ENCODE results near the gene GTF2F2. TPM values are rescaled to one million over a fixed set of nuclear protein-coding genes. Genes with fewer than 3 reads are reported as not detected.

Gene GTF2F2
- polyA plus RNA-seq, 3 donors, result 30.3 to 32.9 (median 32.5) TPM

DNA sequence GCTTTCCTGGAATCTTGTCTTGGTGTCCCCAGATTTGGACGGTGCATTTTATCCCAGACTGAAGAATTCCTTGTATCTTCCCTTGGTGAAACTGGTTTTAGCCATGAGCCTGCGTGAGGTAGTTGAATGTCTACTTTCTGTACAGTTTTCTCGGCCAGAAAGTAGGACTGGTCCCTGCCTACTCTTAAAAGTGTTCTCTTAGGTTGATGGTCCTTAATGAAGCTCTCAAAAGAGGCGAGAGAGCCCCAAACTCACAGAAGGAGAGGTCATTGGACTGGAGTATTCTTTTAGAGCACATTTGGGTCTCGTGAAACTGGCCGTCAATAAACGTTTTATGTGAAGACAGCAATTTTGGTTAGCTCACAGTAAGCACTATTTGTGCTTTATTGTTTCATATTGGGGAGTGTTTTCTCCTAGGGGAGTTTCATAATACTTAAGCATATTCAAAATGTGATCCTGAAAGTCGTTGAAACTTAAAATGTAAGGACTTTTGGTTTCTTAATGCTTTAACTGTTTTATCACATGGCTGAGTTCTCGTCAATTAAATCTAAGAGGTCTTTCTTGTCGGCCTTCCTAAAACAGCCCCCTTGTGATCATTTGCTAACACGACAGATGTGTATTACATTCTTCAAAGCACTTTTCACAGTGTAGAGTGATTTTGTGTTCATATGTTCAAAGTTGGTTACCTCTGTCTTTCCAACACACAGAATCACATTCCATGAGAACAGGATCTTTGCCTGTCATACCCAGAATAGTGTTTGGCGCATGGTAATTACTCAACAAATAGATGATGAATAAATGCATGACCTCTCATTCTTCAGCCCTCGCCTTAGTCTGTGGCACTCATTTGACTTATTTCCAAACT lies 889 bp downstream of the GTF2F2 start:
- DNase-seq (ENCODE audit: low read depth in 3 of 3, low spot score in 2 of 3), result peak in 2 of 3 donors; percentile 8 to 27

DNA sequence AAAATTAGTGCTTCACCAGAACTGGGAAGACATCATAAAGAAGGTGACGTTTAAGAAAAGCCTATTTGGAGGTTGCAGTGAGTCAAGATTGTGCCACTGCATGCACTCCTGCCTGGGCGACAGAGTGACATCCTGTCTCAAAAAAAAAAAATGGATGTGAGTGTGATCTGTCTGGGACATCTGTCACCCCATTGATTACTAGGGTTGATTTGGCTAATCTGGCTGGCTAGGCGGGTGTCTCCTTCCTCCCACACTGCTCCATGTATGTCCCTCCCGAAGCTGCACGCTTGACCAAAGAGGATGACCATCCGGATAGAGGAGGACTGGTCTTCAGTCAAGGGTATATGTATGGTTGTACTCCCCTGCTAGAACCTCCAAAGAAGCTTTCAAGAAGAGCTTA lies 2.6 kb downstream of the GTF2F2 start:
- DNase-seq (ENCODE audit: low read depth in 3 of 3, low spot score in 2 of 3), result no peak

DNA sequence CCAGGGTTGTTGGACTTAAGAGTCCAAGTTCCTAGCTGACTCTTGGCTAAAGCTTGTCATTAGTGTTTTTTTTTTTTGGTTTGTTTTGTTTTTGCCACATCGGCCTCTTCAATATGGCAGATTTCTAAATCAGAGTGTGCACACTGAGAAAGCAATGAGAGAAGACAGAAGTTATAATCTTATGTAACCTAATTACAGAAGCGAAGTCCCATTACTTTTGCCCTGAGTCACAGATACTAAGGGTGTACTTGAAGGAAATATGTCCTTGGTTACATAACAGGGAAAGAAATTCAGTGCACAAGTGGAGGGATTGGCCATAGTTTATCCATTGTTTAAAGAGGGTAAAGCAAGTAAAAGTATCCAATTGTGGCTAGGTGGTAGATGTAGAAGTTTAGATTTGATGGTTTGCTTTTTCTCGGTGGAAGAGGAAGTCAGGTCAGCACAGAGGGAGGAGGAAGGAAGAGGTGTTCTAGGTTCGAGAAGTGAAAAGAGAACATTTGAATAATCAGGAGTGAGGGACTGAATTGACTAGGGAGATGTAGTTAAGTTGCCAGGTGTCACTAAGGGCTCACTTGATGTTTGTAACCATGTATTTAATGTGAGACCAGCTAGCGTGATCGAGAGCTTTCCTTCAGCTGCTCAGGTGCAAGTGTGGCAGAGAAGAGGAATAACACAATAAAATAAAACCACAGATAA lies 12.2 kb downstream of the GTF2F2 start:
- DNase-seq (ENCODE audit: low read depth in 3 of 3, low spot score in 2 of 3), result no peak

DNA sequence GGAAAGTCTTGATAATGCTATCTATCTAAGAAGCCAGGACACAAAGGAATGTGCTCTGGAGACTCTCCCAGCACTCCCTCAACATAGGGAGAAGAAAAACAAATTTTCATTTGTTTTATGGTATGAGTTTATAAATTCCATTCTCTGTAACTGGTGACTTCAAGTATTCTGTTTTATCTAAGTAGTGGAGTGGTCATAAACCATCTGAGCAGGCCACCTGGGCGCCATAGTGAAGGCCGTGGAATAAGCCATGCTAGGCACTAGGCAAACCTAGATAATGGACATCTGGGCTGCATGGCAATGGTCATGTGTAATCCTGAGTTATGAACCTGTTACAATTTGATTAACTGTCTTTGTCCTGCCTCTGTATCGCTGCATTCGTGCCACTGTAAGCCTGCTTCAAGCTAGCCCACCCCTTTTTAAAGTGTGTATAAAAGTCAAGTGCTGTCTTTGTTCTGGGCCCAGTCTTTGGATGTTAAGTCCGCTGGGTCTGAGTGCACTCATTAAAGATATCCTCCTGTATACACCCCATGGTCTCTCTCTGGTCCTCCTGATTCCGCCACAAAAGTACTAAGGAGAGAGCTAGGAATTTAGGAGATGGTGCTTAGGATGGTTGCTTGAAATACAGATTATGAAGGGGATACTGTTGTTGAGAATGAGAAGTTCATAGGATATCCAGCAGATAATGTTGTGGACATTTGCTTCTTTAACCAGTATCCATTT lies 13.2 kb downstream of the GTF2F2 start:
- no peak for DNase-seq (ENCODE audit: low read depth in 3 of 3, low spot score in 2 of 3)

DNA sequence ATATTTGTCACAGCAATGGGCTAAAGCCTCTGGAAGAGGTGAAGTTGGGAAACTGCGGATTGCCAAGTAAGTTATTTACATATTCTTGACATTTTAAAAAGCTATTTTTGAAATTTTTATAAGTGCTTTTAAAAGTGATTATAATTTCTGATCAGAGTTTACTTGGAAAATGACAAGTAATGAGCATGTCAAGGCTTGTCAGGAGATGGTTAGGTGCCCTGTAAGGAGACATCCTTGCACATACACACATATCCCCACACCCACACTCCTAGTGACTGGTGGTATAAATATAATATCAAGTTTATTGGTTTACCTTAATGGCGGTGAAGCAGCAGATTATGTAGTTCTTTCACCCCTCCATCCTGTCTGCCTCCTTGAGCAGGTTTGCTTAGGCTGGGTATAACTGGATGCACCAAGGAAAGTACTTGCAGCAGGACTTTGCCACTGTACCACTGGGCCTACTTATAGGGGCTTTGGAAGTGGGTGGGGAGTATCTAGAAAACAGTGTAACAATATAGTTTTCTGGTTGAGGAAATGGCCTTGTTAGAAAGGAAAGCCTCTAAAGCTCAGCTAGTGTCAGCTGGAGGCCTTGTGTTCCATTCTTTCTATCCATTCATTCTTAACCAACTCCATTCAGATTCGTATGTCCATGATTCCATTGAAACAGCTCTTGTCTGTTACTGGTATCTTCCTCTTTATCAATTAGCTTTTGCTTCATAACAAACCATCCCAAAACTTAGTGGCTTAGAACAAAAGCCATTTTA lies 16.6 kb downstream of the GTF2F2 start:
- no peak for DNase-seq (ENCODE audit: low read depth in 3 of 3, low spot score in 2 of 3)

DNA sequence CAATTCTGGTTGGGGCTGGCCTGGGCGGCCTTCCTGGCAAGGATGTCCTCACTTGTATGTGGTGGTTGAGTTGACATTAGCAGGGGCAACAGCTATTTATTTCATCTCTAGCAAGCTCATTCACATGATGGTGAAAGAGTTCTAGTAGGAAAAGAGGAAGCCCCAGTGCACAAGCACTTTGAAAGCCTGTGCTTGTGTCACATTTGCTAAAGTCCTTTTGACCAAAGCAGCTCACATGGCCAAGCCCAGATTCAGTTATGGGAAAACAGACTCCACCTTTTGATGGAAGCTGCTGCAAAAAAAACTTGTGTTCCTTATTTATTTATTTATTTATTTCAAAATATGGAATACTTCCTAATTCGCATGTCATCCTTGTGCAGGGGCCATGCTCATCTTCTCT lies 17.2 kb downstream of the GTF2F2 start:
- no peak for DNase-seq (ENCODE audit: low read depth in 3 of 3, low spot score in 2 of 3)

DNA sequence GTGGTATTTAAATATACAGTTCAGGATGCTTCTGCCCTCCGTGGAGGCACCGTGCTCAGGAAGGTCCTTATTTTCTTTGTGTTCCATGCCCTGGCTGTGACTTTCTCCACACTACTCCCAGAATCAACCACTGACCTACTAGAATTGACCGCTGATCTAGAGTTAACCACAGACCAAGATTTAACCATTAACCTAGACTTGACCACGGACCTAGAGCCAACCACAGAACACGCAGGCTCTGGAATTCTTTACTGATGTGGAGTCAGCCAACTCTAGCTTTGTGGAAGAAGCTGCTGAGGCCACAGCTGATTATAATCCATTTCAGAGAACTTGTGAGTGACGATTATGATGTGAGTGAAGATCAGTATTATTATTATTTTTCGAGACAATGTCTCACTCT lies 18.0 kb downstream of the GTF2F2 start:
- no peak for DNase-seq (ENCODE audit: low read depth in 3 of 3, low spot score in 2 of 3)

DNA sequence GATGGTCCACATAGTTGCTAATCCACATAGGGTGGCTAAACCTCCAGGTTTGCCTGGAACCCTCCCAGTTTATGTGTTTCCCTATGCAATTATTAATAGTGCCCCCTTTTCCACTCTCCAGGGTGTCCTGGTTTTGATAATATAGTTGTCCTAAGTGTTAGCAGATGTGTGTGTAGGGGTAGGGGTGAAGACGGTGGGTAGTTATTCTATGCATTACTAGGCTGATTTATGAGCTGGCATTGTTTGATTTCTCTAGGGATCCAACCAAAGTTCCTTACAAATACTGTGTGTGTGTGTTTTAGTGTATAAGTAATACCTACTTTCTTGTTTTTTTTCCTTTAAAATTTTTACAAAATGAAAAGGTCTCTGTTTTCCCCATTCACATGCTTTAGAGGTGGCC lies 21.1 kb downstream of the GTF2F2 start:
- no peak for DNase-seq (ENCODE audit: low read depth in 3 of 3, low spot score in 2 of 3)

DNA sequence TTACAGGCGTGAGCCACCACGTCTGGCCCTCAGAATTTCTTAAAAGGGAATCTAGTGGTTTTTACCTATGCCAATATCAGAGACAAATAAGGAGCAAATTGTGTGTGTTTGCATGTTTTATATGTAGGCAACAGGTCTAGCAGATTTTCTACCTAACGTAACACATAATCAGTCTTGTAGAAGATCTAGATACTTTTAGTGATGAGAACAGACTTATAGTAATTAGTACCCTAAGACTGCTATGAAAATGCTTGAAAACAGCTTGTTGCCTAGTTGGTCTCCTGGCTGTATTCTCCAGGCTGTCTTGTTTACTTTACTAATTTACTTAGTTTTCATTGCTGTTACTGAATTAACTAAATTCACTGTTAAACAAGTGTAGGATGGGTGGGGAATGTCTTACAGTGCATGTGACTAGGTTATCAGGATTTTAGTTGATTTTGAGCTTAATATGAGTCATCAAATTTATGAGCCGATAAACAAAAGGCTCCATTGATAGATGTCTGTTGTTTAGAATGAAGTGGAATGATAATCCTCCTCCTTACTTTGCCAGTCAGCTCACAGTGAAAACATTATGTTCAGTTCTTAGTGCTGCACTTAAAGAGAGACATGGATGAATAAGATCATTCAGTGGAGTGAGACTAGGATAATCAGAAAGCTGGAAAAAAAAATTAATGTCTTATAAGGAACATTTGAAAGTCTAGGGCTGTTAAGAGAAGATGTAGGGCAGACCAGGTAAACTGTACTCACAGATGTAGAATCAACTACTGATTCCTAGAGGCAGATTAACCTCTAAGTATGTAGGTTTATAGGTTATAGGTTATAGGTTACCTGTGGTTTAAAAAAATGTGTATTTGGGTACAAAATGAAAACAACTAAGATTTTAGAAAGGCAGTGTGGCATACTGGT lies 22.4 kb downstream of the GTF2F2 start:
- DNase-seq (ENCODE audit: low read depth in 3 of 3, low spot score in 2 of 3), result no peak

DNA sequence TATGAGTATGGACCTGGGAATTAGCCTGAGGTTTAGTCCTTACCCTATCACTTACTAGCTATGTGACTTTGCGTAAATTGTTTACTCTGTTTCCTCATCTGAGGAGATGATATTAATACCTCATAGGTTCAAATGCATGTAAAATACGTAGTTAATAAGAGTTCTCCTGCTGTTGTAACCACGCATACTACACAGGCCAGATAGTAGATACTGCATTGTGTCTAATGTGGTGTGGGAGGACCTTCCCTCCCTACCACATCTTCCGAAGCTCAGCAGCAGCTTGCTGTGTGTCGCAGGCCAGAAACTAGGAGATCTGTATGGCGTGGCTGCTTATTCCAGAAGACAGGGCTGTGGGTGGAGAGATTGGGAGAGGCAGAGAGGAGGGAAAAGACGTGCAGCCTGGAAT lies 23.0 kb downstream of the GTF2F2 start:
- DNase-seq (ENCODE audit: low read depth in 3 of 3, low spot score in 2 of 3), result no peak

DNA sequence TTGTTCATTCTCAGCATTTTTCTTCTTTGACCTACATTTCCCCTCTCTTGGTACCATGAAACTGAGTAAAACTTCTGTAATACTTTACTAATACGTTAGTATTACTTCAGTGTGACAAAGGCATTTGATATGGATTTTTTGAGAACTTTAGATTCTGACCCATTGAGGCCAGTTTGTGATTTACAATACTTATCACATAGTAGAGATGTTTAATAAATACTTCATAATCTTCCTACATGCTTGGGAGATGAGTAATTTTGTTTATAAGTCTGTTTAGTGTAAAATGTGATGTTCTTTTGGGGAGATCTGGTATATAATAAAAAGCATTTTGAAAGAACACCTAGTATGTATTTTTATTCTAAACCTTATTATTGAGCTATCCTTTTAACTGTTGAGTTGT lies 29.7 kb downstream of the GTF2F2 start:
- DNase-seq (ENCODE audit: low read depth in 3 of 3, low spot score in 2 of 3), result no peak

DNA sequence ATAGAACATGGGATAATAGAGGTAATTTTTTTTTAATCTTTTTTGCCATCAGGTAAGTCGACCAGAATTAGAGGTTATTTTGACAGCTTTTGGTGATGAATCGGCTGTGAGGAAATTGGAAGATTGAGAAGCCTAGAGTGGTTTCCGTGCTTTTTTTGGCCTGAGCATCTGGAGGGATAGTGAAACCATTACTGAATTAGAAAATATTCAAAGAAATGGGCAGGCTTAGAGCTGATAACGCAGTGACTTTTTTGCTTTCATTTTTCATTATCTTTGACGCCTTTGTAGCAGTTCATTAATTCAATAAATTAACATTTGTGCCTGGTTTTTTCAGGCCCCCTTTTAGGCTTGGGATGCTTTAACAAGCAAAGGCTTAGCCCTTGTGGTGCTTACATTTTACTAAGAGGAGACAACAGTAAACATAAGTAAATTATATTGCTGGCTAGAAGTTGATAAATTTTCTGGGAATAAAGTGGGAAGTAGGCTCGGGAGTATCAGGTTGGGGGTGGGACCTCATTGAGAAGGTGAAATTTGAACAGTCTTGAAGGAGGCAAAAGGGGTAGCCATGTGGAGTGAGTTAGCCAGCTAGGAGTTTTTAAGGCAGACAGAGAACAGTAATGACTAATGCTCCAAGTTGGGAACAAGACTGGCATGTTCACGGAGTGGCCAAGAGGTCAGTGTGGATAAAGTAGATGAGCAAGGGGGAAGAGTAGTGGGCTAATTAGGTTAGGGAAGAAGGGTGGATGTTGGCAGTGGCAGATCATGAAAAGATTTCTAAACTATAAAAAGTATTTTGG lies 36.5 kb downstream of the GTF2F2 start:
- DNase-seq (ENCODE audit: low read depth in 3 of 3, low spot score in 2 of 3), result no peak

DNA sequence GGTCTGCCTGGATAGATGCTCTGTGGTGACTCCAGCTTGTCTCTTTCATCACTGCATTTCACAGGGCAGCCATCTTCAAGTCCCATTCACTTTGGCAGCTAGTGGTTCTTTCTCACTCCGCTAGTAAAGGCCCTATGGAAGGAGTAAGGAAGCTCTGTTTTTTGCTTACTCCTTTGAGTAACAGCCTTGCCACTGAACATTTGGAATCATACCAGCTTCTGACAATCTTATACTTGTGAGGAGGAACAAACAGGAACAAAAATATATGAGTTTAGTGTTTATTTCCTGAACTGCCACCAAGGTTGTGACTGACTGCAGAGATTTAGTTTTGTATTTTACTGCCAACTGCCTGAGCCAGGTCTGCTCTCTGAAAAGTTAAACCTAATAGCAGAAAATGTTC lies 41.9 kb downstream of the GTF2F2 start:
- DNase-seq (ENCODE audit: low read depth in 3 of 3, low spot score in 2 of 3), result no peak

DNA sequence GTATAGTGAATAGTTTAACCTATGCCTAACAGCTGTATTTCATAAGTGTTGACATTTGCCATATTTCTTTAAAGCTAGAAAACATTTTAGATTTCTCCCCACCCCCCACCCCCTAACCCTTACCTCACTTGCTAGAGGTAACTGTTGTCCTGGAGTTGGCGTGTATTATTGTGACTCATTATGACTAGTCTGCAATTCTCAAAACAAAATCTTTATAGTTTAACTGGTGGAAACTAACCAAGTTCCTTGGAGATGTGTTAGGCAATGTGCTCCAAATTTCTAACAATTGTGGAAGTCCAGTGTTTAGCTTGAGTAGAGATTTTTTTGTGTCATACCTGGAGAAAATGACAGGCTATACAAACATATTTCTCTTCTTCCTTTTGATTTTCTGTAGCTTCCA lies 42.5 kb downstream of the GTF2F2 start:
- DNase-seq (ENCODE audit: low read depth in 3 of 3, low spot score in 2 of 3), result no peak

DNA sequence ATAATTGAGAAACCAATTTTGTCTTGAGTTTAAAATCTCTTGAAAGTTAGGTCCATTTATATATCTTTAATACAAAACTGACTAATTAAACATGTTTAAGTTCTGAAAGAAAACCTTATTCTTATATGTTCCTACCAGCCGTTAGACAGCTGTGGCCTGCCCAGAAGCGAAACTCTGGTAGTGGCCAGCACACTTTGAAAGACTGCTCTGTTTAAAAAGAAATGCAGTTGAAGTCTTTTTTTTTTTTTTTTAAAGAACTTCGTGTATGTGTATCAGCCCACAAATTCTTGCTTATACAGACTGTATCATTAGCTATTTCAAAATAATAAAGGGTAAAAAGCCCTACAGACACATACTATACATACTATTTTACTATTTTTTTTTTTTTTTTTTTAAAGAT lies 46.5 kb downstream of the GTF2F2 start:
- no peak for DNase-seq (ENCODE audit: low read depth in 3 of 3, low spot score in 2 of 3)

DNA sequence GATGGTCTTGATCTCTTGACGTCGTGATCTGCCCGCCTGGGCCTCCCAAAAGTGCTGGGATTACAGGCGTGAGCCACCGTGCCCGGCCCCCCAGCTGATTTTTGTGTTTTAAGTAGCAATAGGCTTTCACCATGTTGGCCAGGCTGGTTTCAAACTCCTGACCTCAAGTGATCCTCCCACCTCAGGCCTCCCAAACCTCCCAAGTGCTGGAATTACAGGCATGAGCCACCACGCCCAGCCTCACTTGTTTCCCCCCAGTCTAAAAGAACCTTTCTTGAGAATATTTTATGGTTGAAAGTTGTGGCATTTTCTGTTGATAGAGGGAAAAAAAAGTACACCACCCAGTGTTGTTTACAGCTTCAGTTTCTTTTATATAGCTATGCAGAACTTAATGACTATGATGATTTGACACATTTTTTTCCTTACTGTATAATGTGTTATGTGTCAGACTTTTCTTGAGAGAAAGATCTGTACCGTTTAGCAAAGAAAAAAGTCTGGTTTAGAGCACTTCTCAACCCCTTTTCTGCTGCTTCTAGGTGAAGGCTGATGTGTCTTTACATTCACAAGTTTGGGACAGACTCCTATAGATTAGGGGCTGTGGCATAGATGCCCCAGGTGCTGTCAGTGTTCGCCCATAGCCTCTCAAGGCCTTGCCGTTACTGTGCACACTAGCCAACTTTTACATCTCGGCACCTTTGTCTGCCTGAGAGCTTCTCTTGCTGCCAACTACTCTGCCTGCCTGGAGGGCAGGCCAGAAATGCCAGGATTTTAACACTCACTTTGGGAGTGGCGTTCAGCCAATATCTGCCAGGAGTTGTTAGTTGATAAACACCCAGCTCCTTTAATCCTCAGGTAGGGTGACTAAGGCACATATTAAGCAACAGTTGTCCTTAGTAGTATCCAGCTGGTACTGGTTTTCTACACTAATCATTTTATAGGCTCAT lies 47.6 kb downstream of the GTF2F2 start:
- no peak for DNase-seq (ENCODE audit: low read depth in 3 of 3, low spot score in 2 of 3)

DNA sequence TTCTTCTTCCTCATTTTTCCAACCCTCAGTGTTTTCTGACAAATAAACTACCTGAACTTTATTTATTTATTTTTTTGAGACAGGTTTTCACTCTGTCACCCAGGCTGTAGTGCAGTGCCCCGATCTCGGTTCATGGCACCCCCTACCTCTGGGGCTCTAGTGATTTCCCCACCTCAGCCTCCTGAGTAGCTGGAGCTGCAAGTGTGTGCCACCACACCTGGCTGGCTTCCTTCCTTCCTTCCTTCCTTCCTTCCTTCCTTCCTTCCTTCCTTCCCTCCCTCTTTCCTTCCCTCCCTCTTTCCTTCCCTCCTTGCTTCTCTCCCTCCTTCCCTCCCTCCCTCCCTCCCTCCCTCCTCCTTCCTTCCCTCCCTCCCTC lies 48.2 kb downstream of the GTF2F2 start:
- no peak for DNase-seq (ENCODE audit: low read depth in 3 of 3, low spot score in 2 of 3)

DNA sequence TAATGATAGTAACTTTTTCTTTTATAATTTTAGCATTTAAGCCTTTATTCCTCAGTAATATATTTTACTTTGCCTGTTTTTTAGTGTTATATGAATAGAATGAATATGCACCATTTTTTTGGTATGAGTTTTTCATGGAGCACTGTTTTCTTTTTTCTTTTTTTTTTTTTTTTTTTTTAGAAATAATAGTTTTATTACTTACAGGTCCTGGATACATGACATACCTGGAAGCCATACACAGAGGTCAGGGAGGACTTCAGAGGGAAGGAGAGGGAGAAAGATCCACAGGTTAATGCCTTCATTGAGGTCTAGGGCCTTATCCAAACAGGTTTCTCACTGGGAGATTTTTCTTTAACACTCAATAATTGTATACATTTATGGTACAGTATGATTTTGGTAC lies 54.2 kb downstream of the GTF2F2 start:
- no peak for DNase-seq (ENCODE audit: low read depth in 3 of 3, low spot score in 2 of 3)
